GM18861 (cell line): ENCODE results near the gene NDUFV1.
"Not testable (repeated sequence)": the region's sequence is repeated elsewhere in the genome, so short reads cannot be mapped to it uniquely, and the experiment has no call there.

Source experiments
- ATAC-seq: cut with Tn5 transposase; IDR thresholded peaks from one replicate; pipeline ENCODE4 v1.9.1; 2021; ENCODE audit not compliant: unreplicated experiment

Gene NDUFV1

GRCh38 chr11:67611165-67611564 lies 4.4 kb downstream of the NDUFV1 start:
- ATAC-seq, result no peak

GRCh38 chr11:67611704-67612587 lies 5.2 kb downstream of the NDUFV1 start:
- no peak for ATAC-seq

- ATAC-seq, result no peak
Observed at GRCh38 chr11:67612751-67613150, 6.0 kb downstream of the NDUFV1 start.

- no peak for ATAC-seq
Observed at GRCh38 chr11:67613313-67613959, 6.7 kb downstream of the NDUFV1 start.

GRCh38 chr11:67613960-67614715 lies 7.4 kb downstream of the NDUFV1 start:
- ATAC-seq, result peak; percentile 60

GRCh38 chr11:67614730-67615714 lies 8.3 kb downstream of the NDUFV1 start:
- ATAC-seq, result no peak

- ATAC-seq, result no peak
Observed at GRCh38 chr11:67615728-67616430, 9.1 kb downstream of the NDUFV1 start.

- no peak for ATAC-seq
Observed at GRCh38 chr11:67616431-67617242, 9.9 kb downstream of the NDUFV1 start.

- no peak for ATAC-seq
Observed at GRCh38 chr11:67617243-67617953, 10.7 kb downstream of the NDUFV1 start.

- ATAC-seq, result not testable (repeated sequence)
Observed at GRCh38 chr11:67618901-67619659, 12.3 kb downstream of the NDUFV1 start.

- not testable (repeated sequence) for ATAC-seq
Observed at GRCh38 chr11:67619683-67620618, 13.2 kb downstream of the NDUFV1 start.

GRCh38 chr11:67620621-67621020 lies 13.9 kb downstream of the NDUFV1 start:
- not testable (repeated sequence) for ATAC-seq

GRCh38 chr11:67621928-67622327 lies 15.2 kb downstream of the NDUFV1 start:
- not testable (repeated sequence) for ATAC-seq

GRCh38 chr11:67622905-67623304 lies 16.2 kb downstream of the NDUFV1 start:
- ATAC-seq, result not testable (repeated sequence)

- ATAC-seq, result not testable (repeated sequence)
Observed at GRCh38 chr11:67623795-67624194, 17.1 kb downstream of the NDUFV1 start.

GRCh38 chr11:67626131-67626833 lies 19.5 kb downstream of the NDUFV1 start:
- ATAC-seq, result not testable (repeated sequence)
